K562 (cell line): Measurements from ENCODE around the gene NMT1. TPM values are rescaled to one million over a fixed set of nuclear protein-coding genes. Genes with fewer than 3 reads are reported as not detected.

Source experiments
- DACH1 ChIP-seq: fragments of 450-650 bp; IDR thresholded peaks from 2 replicates; pipeline ENCODE4 v1.6.1; 2018; ENCODE audit not compliant: partially characterized antibody
- GTF2A2 ChIP-seq: IDR thresholded peaks from 2 replicates; pipeline ENCODE4 v1.6.1; 2016; ENCODE audit warnings: mild to moderate bottlenecking, missing genetic modification characterization, missing compliant biosample characterization
- KAT8 ChIP-seq: fragments of 450-650 bp; IDR thresholded peaks from 2 replicates; pipeline ENCODE4 v1.6.1; 2016; ENCODE audit warnings: low read depth, mild to moderate bottlenecking
- MTA3 ChIP-seq: fragments of 450-650 bp; formaldehyde crosslinking; IDR thresholded peaks from 2 replicates; pipeline ENCODE4 v1.6.1; 2017; ENCODE audit warnings: mild to moderate bottlenecking, borderline replicate concordance
- SOX6 ChIP-seq: fragments of 450-650 bp; IDR thresholded peaks from 2 replicates; pipeline ENCODE4 v1.6.1; 2014; ENCODE audit warnings: mild to moderate bottlenecking
- SRSF3 ChIP-seq: fragments of 200-400 bp; formaldehyde crosslinking; IDR thresholded peaks from 2 replicates; pipeline ENCODE4 v1.6.1; 2016; ENCODE audit warnings: mild to moderate bottlenecking, low read length, moderate library complexity; ENCODE audit not compliant: insufficient read depth
- TCF7L2 ChIP-seq: fragments of 150-350 bp; IDR thresholded peaks from 2 replicates; pipeline ENCODE4 v1.6.1; 2016; ENCODE audit warnings: low read depth, mild to moderate bottlenecking, low read length, moderate library complexity
- TRIM24 ChIP-seq, 2 experiments: fragments of 450-650 bp; IDR thresholded peaks; 2 replicates each; pipeline ENCODE4 v1.6.1; 2016
- ZKSCAN3 ChIP-seq: fragments of 250-450 bp; sonication (Bioruptor Pico); IDR thresholded peaks from 2 replicates; pipeline ENCODE4 v1.4.0; 2020
- ZKSCAN8 ChIP-seq: fragments of 200-800 bp; sonication (Bioruptor generic); IDR thresholded peaks from 2 replicates; pipeline ENCODE4 v1.6.1; 2016; ENCODE audit warnings: missing genetic modification characterization, missing compliant biosample characterization
- ZNF696 ChIP-seq: fragments of 250-450 bp; sonication (Bioruptor Pico); conservative IDR thresholded peaks from 2 replicates; pipeline ENCODE4 v1.4.0; 2020; ENCODE audit warnings: mild to moderate bottlenecking, moderate library complexity
- polyA plus RNA-seq, 8 experiments: library from polyadenylated mRNA; depleted of rRNA in 4 of 8; stranded (reverse) in 5 of 8; unstranded in 3 of 8; fragments of >200 nt; fragmentation: Nextera tagmentation in 2 of 8; fragmentation: Illumina TruSeq in 1 of 8; extraction: Ambion mirVana in 2 of 8; extraction: Trizol in 1 of 8; gene quantifications; 2 replicates each; pipeline versions ENCODE4 v1.2.1 to v1.2.3, GENCODE V29; 2011 to 2014; ENCODE audit warnings: inconsistent platforms in 1 of 8, missing spikeins in 1 of 8
- total RNA-seq, 7 experiments: library from RNA; depleted of rRNA in 6 of 7; stranded (reverse); fragments of >200 nt in 6 of 7; fragmentation: Illumina TruSeq in 2 of 7; extraction: Trizol in 2 of 7; gene quantifications; 2 replicates each; pipeline versions ENCODE4 v1.2.1 to v1.2.3, GENCODE V29; 2011 to 2021; ENCODE audit warnings: low replicate concordance in 1 of 7
- TF ChIP-seq, protein P1 (sequence below): fragments of 250-450 bp; sonication (Bioruptor Pico); IDR thresholded peaks from 2 replicates; pipeline ENCODE4 v1.4.0; 2020; ENCODE audit warnings: mild to moderate bottlenecking, moderate library complexity
- TF ChIP-seq, protein P2 (sequence below): fragments of 450-650 bp; IDR thresholded peaks from 2 replicates; pipeline ENCODE4 v1.7.0; 2016; ENCODE audit warnings: borderline replicate concordance

Gene NMT1
- total and polyA plus RNA-seq, 9 of the 15 experiments (the other 6 are each of a cell fraction or from before 2014, with no cell fraction given), result 86.7 to 569 (median 213) TPM

DNA sequence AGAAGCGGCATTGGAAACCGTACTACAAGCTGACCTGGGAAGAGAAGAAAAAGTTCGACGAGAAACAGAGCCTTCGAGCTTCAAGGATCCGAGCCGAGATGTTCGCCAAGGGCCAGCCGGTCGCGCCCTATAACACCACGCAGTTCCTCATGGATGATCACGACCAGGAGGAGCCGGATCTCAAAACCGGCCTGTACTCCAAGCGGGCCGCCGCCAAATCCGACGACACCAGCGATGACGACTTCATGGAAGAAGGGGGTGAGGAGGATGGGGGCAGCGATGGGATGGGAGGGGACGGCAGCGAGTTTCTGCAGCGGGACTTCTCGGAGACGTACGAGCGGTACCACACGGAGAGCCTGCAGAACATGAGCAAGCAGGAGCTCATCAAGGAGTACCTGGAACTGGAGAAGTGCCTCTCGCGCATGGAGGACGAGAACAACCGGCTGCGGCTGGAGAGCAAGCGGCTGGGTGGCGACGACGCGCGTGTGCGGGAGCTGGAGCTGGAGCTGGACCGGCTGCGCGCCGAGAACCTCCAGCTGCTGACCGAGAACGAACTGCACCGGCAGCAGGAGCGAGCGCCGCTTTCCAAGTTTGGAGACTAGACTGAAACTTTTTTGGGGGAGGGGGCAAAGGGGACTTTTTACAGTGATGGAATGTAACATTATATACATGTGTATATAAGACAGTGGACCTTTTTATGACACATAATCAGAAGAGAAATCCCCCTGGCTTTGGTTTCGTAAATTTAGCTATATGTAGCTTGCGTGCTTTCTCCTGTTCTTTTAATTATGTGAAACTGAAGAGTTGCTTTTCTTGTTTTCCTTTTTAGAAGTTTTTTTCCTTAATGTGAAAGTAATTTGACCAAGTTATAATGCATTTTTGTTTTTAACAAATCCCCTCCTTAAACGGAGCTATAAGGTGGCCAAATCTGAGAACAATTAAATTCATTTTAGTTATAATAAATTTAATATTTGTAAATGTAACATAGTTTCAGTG, 88.8 kb downstream of the NMT1 start (continued):
- TF ChIP-seq, protein P1, sequence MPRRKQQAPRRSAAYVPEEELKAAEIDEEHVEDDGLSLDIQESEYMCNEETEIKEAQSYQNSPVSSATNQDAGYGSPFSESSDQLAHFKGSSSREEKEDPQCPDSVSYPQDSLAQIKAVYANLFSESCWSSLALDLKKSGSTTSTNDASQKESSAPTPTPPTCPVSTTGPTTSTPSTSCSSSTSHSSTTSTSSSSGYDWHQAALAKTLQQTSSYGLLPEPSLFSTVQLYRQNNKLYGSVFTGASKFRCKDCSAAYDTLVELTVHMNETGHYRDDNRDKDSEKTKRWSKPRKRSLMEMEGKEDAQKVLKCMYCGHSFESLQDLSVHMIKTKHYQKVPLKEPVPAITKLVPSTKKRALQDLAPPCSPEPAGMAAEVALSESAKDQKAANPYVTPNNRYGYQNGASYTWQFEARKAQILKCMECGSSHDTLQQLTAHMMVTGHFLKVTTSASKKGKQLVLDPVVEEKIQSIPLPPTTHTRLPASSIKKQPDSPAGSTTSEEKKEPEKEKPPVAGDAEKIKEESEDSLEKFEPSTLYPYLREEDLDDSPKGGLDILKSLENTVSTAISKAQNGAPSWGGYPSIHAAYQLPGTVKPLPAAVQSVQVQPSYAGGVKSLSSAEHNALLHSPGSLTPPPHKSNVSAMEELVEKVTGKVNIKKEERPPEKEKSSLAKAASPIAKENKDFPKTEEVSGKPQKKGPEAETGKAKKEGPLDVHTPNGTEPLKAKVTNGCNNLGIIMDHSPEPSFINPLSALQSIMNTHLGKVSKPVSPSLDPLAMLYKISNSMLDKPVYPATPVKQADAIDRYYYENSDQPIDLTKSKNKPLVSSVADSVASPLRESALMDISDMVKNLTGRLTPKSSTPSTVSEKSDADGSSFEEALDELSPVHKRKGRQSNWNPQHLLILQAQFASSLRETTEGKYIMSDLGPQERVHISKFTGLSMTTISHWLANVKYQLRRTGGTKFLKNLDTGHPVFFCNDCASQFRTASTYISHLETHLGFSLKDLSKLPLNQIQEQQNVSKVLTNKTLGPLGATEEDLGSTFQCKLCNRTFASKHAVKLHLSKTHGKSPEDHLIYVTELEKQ (CRISPR knock-in tag), result no peak
- TF ChIP-seq MTA3, result peak; percentile 42; the same call in 1 of the 2 replicates
- TF ChIP-seq KAT8, result no peak
- no peak for TF ChIP-seq SRSF3
- TF ChIP-seq ZNF696 (CRISPR knock-in tag), result no peak
- TF ChIP-seq ZKSCAN3 (CRISPR knock-in tag), result no peak
- TF ChIP-seq SOX6, result 0 out of 2 replicates have a peak, but pooled peaks have one; percentile 17
- TF ChIP-seq ZKSCAN8 (CRISPR knock-in tag), result no peak
- no peak for TF ChIP-seq GTF2A2 (tag)
- no peak for TF ChIP-seq TCF7L2
- no peak for TF ChIP-seq TRIM24 (IDR thresholded peaks at IDR 0.05)
- TF ChIP-seq, protein P2, sequence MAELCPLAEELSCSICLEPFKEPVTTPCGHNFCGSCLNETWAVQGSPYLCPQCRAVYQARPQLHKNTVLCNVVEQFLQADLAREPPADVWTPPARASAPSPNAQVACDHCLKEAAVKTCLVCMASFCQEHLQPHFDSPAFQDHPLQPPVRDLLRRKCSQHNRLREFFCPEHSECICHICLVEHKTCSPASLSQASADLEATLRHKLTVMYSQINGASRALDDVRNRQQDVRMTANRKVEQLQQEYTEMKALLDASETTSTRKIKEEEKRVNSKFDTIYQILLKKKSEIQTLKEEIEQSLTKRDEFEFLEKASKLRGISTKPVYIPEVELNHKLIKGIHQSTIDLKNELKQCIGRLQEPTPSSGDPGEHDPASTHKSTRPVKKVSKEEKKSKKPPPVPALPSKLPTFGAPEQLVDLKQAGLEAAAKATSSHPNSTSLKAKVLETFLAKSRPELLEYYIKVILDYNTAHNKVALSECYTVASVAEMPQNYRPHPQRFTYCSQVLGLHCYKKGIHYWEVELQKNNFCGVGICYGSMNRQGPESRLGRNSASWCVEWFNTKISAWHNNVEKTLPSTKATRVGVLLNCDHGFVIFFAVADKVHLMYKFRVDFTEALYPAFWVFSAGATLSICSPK, result no peak
- no peak for TF ChIP-seq DACH1
